ENCODE measurements around the gene SLC6A12.

GRCh38 chr12:169528-170370, 44.2 kb downstream of the SLC6A12 start:
- TF ChIP-seq CTCF (IDR thresholded peaks at IDR 0.05): no peak
- no peak for TF ChIP-seq POLR2AphosphoS5 (IDR thresholded peaks at IDR 0.05)
- no peak for TF ChIP-seq POLR2A (IDR thresholded peaks at IDR 0.05; ENCODE audit: low read depth)

Measured in esophagus muscularis mucosa (tissue), 3 donors.